HepG2 (cell line): Measurements from ENCODE around the gene BPIFB4. TPM values are rescaled to one million over a fixed set of nuclear protein-coding genes. Genes with fewer than 3 reads are reported as not detected.

ENCODE experiments used
- ATAC-seq: fragments of 200-7000 bp; cut with Tn5 transposase; 3 replicates; pipeline ENCODE4 v1.9.1; 2020; ENCODE audit warnings: mild to moderate bottlenecking, moderate library complexity
- BruUV-seq: library from RNA; stranded (reverse); fragments of 400-500 nt; replicated peaks from 2 replicates; lab custom pipeline; 2021; lab: Mats Ljungman, UMichigan
- CTCF ChIA-PET: fragments of 300-600 bp; formaldehyde crosslinking; extraction: SDS; loops from one replicate; lab custom pipeline; 2021; ENCODE audit warnings: low total read pairs, inconsistent platforms, low intra/inter-chr PET ratio; lab: Yijun Ruan, JAX
- POLR2A ChIA-PET: fragments of 350-600 bp; sonication (Branson Sonifier 250); formaldehyde crosslinking; loops from one replicate; lab custom pipeline; 2020; ENCODE audit warnings: antibody characterized with exemption, inconsistent platforms; lab: Yijun Ruan, JAX
- DNase-seq: peaks from one replicate; pipeline ENCODE4 v3.0.0-alpha.2; 2015; ENCODE audit warnings: low spot score
- FAIRE-seq: peaks from 3 replicates; lab custom pipeline; 2011; peaks lifted over from hg19 to GRCh38; lab: Jason Lieb, UNC
- H2AFZ ChIP-seq: one replicate; pipeline ENCODE4 v1.6.1; 2011; ENCODE audit warnings: low read length, inconsistent platforms
- H3K27ac ChIP-seq: fragments of 300-600 bp; 3 replicates; pipeline ENCODE4 v1.8.0; 2011; ENCODE audit warnings: mixed run types, mild to moderate bottlenecking, mixed read lengths, low read length, inconsistent platforms; ENCODE audit not compliant: insufficient read depth; ENCODE audit errors: extremely low read length
- H3K27me3 ChIP-seq, 2 experiments: fragments of 200-600 bp in 1 of 2; 2 replicates in 1 of 2; 3 replicates in 1 of 2; pipeline versions ENCODE4 v1.6.0 to v1.8.0; 2011; ENCODE audit warnings: low read length in 2 of 2, mild to moderate bottlenecking in 2 of 2, moderate library complexity in 2 of 2, inconsistent platforms in 1 of 2; ENCODE audit not compliant: insufficient read depth in 2 of 2, control insufficient read depth in 1 of 2
- H3K36me3 ChIP-seq, 2 experiments: fragments of 200-600 bp in 1 of 2; replicated peaks in 1 of 2; 2 replicates in 1 of 2; 3 replicates in 1 of 2; pipeline versions ENCODE4 v1.5.1 to v1.8.0; 2011; ENCODE audit warnings: low read length in 2 of 2, inconsistent platforms in 1 of 2; ENCODE audit not compliant: insufficient read depth in 2 of 2, control insufficient read depth in 1 of 2
- H3K4me1 ChIP-seq: 2 replicates; pipeline ENCODE4 v1.5.1; 2012; ENCODE audit warnings: low read length, inconsistent platforms; ENCODE audit not compliant: insufficient read depth
- H3K4me2 ChIP-seq: 2 replicates; pipeline ENCODE4 v1.6.0; 2011; ENCODE audit warnings: low read depth, low read length, inconsistent platforms
- H3K4me3 ChIP-seq, 3 experiments: fragments of 200-600 bp in 1 of 3; sonication (generic), shearing (Covaris generic) in 1 of 3; replicated peaks in 1 of 3; 2 replicates each; pipeline ENCODE4 v1.5.1; 2011 to 2016; ENCODE audit warnings: low read length in 3 of 3, inconsistent platforms in 2 of 3, low read depth in 2 of 3, mild to moderate bottlenecking in 2 of 3, control low read depth in 1 of 3, mixed read lengths in 1 of 3; ENCODE audit not compliant: insufficient read depth in 1 of 3
- H3K79me2 ChIP-seq: one replicate; pipeline ENCODE4 v1.6.1; 2011; ENCODE audit warnings: low read length, inconsistent platforms; ENCODE audit not compliant: insufficient read depth
- H3K9ac ChIP-seq: 2 replicates; pipeline ENCODE4 v1.6.0; 2011; ENCODE audit warnings: mild to moderate bottlenecking, low read depth, low read length, inconsistent platforms; ENCODE audit not compliant: insufficient read depth
- H3K9me3 ChIP-seq: 2 replicates; pipeline ENCODE4 v1.5.1; 2012; ENCODE audit warnings: mild to moderate bottlenecking, low read length
- H4K20me1 ChIP-seq: 2 replicates; pipeline ENCODE4 v1.6.0; 2011; ENCODE audit warnings: inconsistent platforms, mild to moderate bottlenecking, low read length, moderate library complexity; ENCODE audit not compliant: insufficient read depth
- CAMTA2 ChIP-seq: sonication (generic); formaldehyde crosslinking; IDR thresholded peaks from 2 replicates; pipeline ENCODE4 v1.4.0; 2020; ENCODE audit warnings: mild to moderate bottlenecking, missing genetic modification reagents, borderline replicate concordance
- CENPX ChIP-seq: sonication (generic); formaldehyde crosslinking; IDR thresholded peaks from 2 replicates; pipeline ENCODE4 v1.9.0; 2021; ENCODE audit warnings: mild to moderate bottlenecking, missing genetic modification reagents, moderate library complexity
- HIVEP1 ChIP-seq: sonication (generic); formaldehyde crosslinking; IDR thresholded peaks from 2 replicates; pipeline ENCODE4 v1.4.0; 2020; ENCODE audit warnings: mild to moderate bottlenecking, missing genetic modification reagents
- KDM3A ChIP-seq: IDR thresholded peaks from 2 replicates; pipeline ENCODE4 v1.6.1; 2018; ENCODE audit warnings: low read depth, missing compliant biosample characterization
- KDM5B ChIP-seq: sonication (generic); formaldehyde crosslinking; IDR thresholded peaks from 2 replicates; pipeline ENCODE4 v1.4.0; 2020; ENCODE audit warnings: missing genetic modification reagents, mild to moderate bottlenecking, borderline replicate concordance
- KLF9 ChIP-seq: IDR thresholded peaks from 2 replicates; pipeline ENCODE4 v1.6.1; 2016; ENCODE audit warnings: low read depth
- MXI1 ChIP-seq: IDR thresholded peaks from 3 replicates; pipeline ENCODE4 v1.6.1; 2012; ENCODE audit warnings: low read depth, low read length, inconsistent platforms, borderline replicate concordance
- NFE2 ChIP-seq: sonication (generic); formaldehyde crosslinking; IDR thresholded peaks from 2 replicates; pipeline ENCODE4 v1.4.0; 2020; ENCODE audit warnings: missing genetic modification reagents
- RBM39 ChIP-seq: fragments of 200-400 bp; formaldehyde crosslinking; IDR thresholded peaks from one replicate; pipeline ENCODE4 v1.6.1; 2018; ENCODE audit warnings: antibody characterized with exemption, mild to moderate bottlenecking, low read depth, low read length; ENCODE audit not compliant: poor library complexity, severe bottlenecking
- SAP130 ChIP-seq: IDR thresholded peaks from 2 replicates; pipeline ENCODE4 v1.6.1; 2016; ENCODE audit warnings: low read depth
- SRSF4 ChIP-seq: fragments of 200-400 bp; formaldehyde crosslinking; IDR thresholded peaks from one replicate; pipeline ENCODE4 v1.6.1; 2018; ENCODE audit warnings: mild to moderate bottlenecking, low read depth, low read length, moderate library complexity; ENCODE audit not compliant: poor library complexity, severe bottlenecking
- SYNCRIP ChIP-seq: fragments of 200-400 bp; formaldehyde crosslinking; IDR thresholded peaks from 2 replicates; pipeline ENCODE4 v1.6.1; 2018; ENCODE audit warnings: mild to moderate bottlenecking, low read depth, low read length; ENCODE audit not compliant: insufficient read depth
- TARDBP ChIP-seq: sonication (generic); formaldehyde crosslinking; IDR thresholded peaks from 2 replicates; pipeline ENCODE4 v1.8.0; 2022; ENCODE audit warnings: mild to moderate bottlenecking, missing genetic modification reagents
- TBX2 ChIP-seq: sonication (generic); formaldehyde crosslinking; IDR thresholded peaks from 2 replicates; pipeline ENCODE4 v1.5.0; 2020; ENCODE audit warnings: missing genetic modification reagents, mild to moderate bottlenecking, borderline replicate concordance
- ZNF280B ChIP-seq: sonication (generic); formaldehyde crosslinking; IDR thresholded peaks from 2 replicates; pipeline ENCODE4 v1.5.0; 2020; ENCODE audit warnings: missing genetic modification reagents, mild to moderate bottlenecking, borderline replicate concordance
- ZNF280D ChIP-seq: sonication (generic); formaldehyde crosslinking; IDR thresholded peaks from 2 replicates; pipeline ENCODE4 v1.5.1; 2020; ENCODE audit warnings: mild to moderate bottlenecking, missing genetic modification reagents
- WGBS: methylation state at CpG from one replicate; pipeline ENCODE4 v1.1.6; 2017; ENCODE audit warnings: low lambda C conversion rate; 5-methylcytosine and 5-hydroxymethylcytosine counted together
- in situ Hi-C: cut with HindIII; loops from 2 replicates; pipeline ENCODE4 v1.10.0; 2017; ENCODE audit warnings: low pct_unique_long_range_greater_than_20kb; ENCODE audit not compliant: extremely low pct_ligation_motif_present
- intact Hi-C: fragments of 100-400 bp; cut with micrococcal nuclease; formaldehyde crosslinking; loops from one replicate; pipeline ENCODE4 v1.10.0; 2022; ENCODE audit not compliant: unreplicated experiment
- polyA plus RNA-seq, 8 experiments: library from polyadenylated mRNA; depleted of rRNA in 3 of 8; stranded (reverse) in 7 of 8; unstranded in 1 of 8; fragments of >200 nt; fragmentation: Illumina TruSeq in 4 of 8; extraction: Trizol in 4 of 8; gene quantifications; 2 replicates each; pipeline versions ENCODE4 v1.2.1 to v1.2.3, GENCODE V29; 2011 to 2016; ENCODE audit warnings: low read depth in 4 of 8, missing spikeins in 1 of 8, mixed read lengths in 1 of 8; ENCODE audit not compliant: insufficient read depth in 1 of 8
- total RNA-seq, 5 experiments: library from RNA; depleted of rRNA; stranded (reverse); fragments of >200 nt; fragmentation: Illumina TruSeq; extraction: Trizol; gene quantifications; 2 replicates each; pipeline ENCODE4 v1.2.3, GENCODE V29; 2016; ENCODE audit warnings: low read depth in 1 of 5
- TF ChIP-seq, protein P1 (sequence below): sonication (generic); formaldehyde crosslinking; IDR thresholded peaks from 2 replicates; pipeline ENCODE4 v1.8.0; 2022; ENCODE audit warnings: missing genetic modification reagents, mild to moderate bottlenecking, borderline replicate concordance
- TF ChIP-seq, protein P2 (sequence below): sonication (generic); formaldehyde crosslinking; IDR thresholded peaks from 2 replicates; pipeline ENCODE4 v1.4.0; 2020; ENCODE audit warnings: missing genetic modification reagents, borderline replicate concordance

BPIFB4 gene
- total and polyA plus RNA-seq, 2 of the 13 experiments (the other 11 are each of a cell fraction or from before 2014, with no cell fraction given) = 0.09 TPM; not detected in 1

- no peak overlapping the region for H3K4me3 ChIP-seq
- DNase-seq (no peak), FAIRE-seq (no peak), ATAC-seq (no peak)
- H3K36me3 ChIP-seq = no peaks in the 10 kb centered on the region
- WGBS = 70% methylated on average over 5 of the region's 5 CpGs
- no peaks in the 10 kb centered on the region for H3K4me1 ChIP-seq
- ChIA-PET CTCF (no interaction called here), POLR2A (no interaction called here)
- H3K79me2 ChIP-seq = no peaks in the 10 kb centered on the region
- H2AFZ ChIP-seq = no peak overlapping the region
- no TSS peak for BruUV-seq
- in situ Hi-C loops = no loop called here
- no peak overlapping the region for H3K4me2 ChIP-seq
- no peak overlapping the region for H3K9ac ChIP-seq
- H3K9me3 ChIP-seq = no peaks in the 10 kb centered on the region
- no peaks in the 10 kb centered on the region for H4K20me1 ChIP-seq
- H3K27ac ChIP-seq = no peak overlapping the region
- peaks cover 10 to 53% of the 10 kb centered on the region in 2 experiments for H3K27me3 ChIP-seq
- intact Hi-C loops = no loop called here
- TF ChIP-seq KDM5B (no peak), SYNCRIP (no peak), KLF9 (CRISPR knock-in tag) (no peak), ZNF280D (CRISPR knock-in tag) (no peak), TARDBP (no peak), NFE2 (CRISPR knock-in tag) (no peak), SAP130 (CRISPR knock-in tag) (no peak), TBX2 (CRISPR knock-in tag) (no peak), KDM3A (CRISPR knock-in tag) (no peak), CAMTA2 (CRISPR knock-in tag) (no peak), SRSF4 (no peak), MXI1 (no peak), HIVEP1 (CRISPR knock-in tag) (no peak), RBM39 (no peak), ZNF280B (CRISPR knock-in tag) (no peak), CENPX (CRISPR knock-in tag) (no peak)
- TF ChIP-seq, protein P1, sequence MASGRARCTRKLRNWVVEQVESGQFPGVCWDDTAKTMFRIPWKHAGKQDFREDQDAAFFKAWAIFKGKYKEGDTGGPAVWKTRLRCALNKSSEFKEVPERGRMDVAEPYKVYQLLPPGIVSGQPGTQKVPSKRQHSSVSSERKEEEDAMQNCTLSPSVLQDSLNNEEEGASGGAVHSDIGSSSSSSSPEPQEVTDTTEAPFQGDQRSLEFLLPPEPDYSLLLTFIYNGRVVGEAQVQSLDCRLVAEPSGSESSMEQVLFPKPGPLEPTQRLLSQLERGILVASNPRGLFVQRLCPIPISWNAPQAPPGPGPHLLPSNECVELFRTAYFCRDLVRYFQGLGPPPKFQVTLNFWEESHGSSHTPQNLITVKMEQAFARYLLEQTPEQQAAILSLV = no peak
- TF ChIP-seq, protein P2, sequence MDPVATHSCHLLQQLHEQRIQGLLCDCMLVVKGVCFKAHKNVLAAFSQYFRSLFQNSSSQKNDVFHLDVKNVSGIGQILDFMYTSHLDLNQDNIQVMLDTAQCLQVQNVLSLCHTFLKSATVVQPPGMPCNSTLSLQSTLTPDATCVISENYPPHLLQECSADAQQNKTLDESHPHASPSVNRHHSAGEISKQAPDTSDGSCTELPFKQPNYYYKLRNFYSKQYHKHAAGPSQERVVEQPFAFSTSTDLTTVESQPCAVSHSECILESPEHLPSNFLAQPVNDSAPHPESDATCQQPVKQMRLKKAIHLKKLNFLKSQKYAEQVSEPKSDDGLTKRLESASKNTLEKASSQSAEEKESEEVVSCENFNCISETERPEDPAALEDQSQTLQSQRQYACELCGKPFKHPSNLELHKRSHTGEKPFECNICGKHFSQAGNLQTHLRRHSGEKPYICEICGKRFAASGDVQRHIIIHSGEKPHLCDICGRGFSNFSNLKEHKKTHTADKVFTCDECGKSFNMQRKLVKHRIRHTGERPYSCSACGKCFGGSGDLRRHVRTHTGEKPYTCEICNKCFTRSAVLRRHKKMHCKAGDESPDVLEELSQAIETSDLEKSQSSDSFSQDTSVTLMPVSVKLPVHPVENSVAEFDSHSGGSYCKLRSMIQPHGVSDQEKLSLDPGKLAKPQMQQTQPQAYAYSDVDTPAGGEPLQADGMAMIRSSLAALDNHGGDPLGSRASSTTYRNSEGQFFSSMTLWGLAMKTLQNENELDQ (CRISPR knock-in tag) = no peak
These were observed 8.2 kb upstream of the BPIFB4 start for GRCh38 chr20:33071198-33071597.
